ENCODE data around the gene KCTD16. TPM values are rescaled to one million over a fixed set of nuclear protein-coding genes. Genes with fewer than 3 reads are reported as not detected.

The KCTD16 gene
- polyA plus RNA-seq, 1 of the 3 experiments (the other 2 are of a cell fraction): 0.03 TPM

GRCh38 chr5:144131261-144131660 is 39.4 kb upstream of the KCTD16 start:
- 80% methylated on average over 4 of the region's 4 CpGs for WGBS (ENCODE audit: low lambda C conversion rate)

GRCh38 chr5:144133050-144133633 is 37.5 kb upstream of the KCTD16 start:
- TF ChIP-seq JUND (IDR thresholded peaks at IDR 0.05) (no peak), RXRA (IDR thresholded peaks at IDR 0.05; ENCODE audit: borderline replicate concordance, low read depth) (no peak)
- TF ChIP-seq, protein P1, sequence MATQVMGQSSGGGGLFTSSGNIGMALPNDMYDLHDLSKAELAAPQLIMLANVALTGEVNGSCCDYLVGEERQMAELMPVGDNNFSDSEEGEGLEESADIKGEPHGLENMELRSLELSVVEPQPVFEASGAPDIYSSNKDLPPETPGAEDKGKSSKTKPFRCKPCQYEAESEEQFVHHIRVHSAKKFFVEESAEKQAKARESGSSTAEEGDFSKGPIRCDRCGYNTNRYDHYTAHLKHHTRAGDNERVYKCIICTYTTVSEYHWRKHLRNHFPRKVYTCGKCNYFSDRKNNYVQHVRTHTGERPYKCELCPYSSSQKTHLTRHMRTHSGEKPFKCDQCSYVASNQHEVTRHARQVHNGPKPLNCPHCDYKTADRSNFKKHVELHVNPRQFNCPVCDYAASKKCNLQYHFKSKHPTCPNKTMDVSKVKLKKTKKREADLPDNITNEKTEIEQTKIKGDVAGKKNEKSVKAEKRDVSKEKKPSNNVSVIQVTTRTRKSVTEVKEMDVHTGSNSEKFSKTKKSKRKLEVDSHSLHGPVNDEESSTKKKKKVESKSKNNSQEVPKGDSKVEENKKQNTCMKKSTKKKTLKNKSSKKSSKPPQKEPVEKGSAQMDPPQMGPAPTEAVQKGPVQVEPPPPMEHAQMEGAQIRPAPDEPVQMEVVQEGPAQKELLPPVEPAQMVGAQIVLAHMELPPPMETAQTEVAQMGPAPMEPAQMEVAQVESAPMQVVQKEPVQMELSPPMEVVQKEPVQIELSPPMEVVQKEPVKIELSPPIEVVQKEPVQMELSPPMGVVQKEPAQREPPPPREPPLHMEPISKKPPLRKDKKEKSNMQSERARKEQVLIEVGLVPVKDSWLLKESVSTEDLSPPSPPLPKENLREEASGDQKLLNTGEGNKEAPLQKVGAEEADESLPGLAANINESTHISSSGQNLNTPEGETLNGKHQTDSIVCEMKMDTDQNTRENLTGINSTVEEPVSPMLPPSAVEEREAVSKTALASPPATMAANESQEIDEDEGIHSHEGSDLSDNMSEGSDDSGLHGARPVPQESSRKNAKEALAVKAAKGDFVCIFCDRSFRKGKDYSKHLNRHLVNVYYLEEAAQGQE (IDR thresholded peaks at IDR 0.05; ENCODE audit: low read depth, low read length): no peak
- Histone ChIP-seq H2AFZ (ENCODE audit: low read depth) (no peak overlapping the region), H3K4me3 (ENCODE audit: low read depth in 2 of 2, low read length in 1 of 2) (no peak overlapping the region), H3K4me1 (ENCODE audit: control insufficient read depth in 1 of 2, insufficient read depth in 2 of 2, low read depth in 1 of 2, low read length in 1 of 2) (no peaks in the 10 kb centered on the region; a peak in 1 of 4 replicates), H3K79me2 (ENCODE audit: insufficient read depth) (no peaks in the 10 kb centered on the region), H3K36me3 (replicated peaks in 1 of 2; ENCODE audit: control insufficient read depth in 1 of 2, insufficient read depth in 2 of 2, low read length in 1 of 2) (no peaks in the 10 kb centered on the region), H3K9me3 (no peaks in the 10 kb centered on the region), H3K4me2 (no peak overlapping the region), H3K27ac (ENCODE audit: low read depth in 2 of 2, low read length in 1 of 2) (no peak overlapping the region), H3K9ac (no peak overlapping the region), H4K20me1 (ENCODE audit: insufficient read depth) (no peaks in the 10 kb centered on the region), H3K27me3 (ENCODE audit: insufficient read depth) (no peaks in the 10 kb centered on the region), H3F3A (replicated peaks; ENCODE audit: insufficient read depth) (no peaks in the 10 kb centered on the region), H3K9me2 (no peaks in the 10 kb centered on the region)
- no peak for DNase-seq
- WGBS (ENCODE audit: low lambda C conversion rate): 77% methylated on average over 4 of the region's 4 CpGs
- POLR2A ChIA-PET: no interaction called here
- CTCF ChIA-PET: interaction anchor here (0.7 to 3.0 kb wide), 3 partner anchors 9 to 1211 kb away, joined by 3 to 20 read pairs (median 4); no protein-coding TSS in a partner anchor

More at GRCh38 chr5:144131261-144131660, 39.4 kb upstream of the KCTD16 start:
- no peak for TF ChIP-seq JUND (IDR thresholded peaks at IDR 0.05)
- no peak for TF ChIP-seq TCF12 (IDR thresholded peaks at IDR 0.05)
- TF ChIP-seq GABPA (IDR thresholded peaks at IDR 0.05; ENCODE audit: low read depth): no peak
- no peaks in the 10 kb centered on the region for H3K36me3 ChIP-seq (replicated peaks in 1 of 2; ENCODE audit: control insufficient read depth in 1 of 2, insufficient read depth in 2 of 2, low read length in 1 of 2)
- no peaks in the 10 kb centered on the region for H3K79me2 ChIP-seq (ENCODE audit: insufficient read depth)
- no peak for DNase-seq
- POLR2A ChIA-PET: no interaction called here
- no peak overlapping the region for H3K4me3 ChIP-seq (ENCODE audit: low read depth in 2 of 2, low read length in 1 of 2)
- no peak overlapping the region for H3K4me2 ChIP-seq
- H3F3A ChIP-seq (replicated peaks; ENCODE audit: insufficient read depth): no peaks in the 10 kb centered on the region
- H3K27me3 ChIP-seq (ENCODE audit: insufficient read depth): no peaks in the 10 kb centered on the region
- CTCF ChIA-PET: interaction anchor here (1.0 to 3.0 kb wide), 3 partner anchors 11 to 482 kb away, joined by 3 to 20 read pairs (median 3); no protein-coding TSS in a partner anchor
- H3K9me2 ChIP-seq: no peaks in the 10 kb centered on the region
- H3K9me3 ChIP-seq: no peaks in the 10 kb centered on the region
- peaks cover 0 to 4% of the 10 kb centered on the region in 2 experiments; a peak in 1 of 4 replicates for H3K4me1 ChIP-seq (ENCODE audit: control insufficient read depth in 1 of 2, insufficient read depth in 2 of 2, low read depth in 1 of 2, low read length in 1 of 2)
- no peak overlapping the region for H2AFZ ChIP-seq (ENCODE audit: low read depth)
- no peak overlapping the region for H3K9ac ChIP-seq
- H3K27ac ChIP-seq (ENCODE audit: low read depth in 2 of 2, low read length in 1 of 2): no peak overlapping the region
- no peaks in the 10 kb centered on the region for H4K20me1 ChIP-seq (ENCODE audit: insufficient read depth)

- Histone ChIP-seq H3K9ac (no peak overlapping the region), H3K36me3 (replicated peaks in 1 of 2; ENCODE audit: control insufficient read depth in 1 of 2, insufficient read depth in 2 of 2, low read length in 1 of 2) (no peaks in the 10 kb centered on the region), H2AFZ (ENCODE audit: low read depth) (0 out of 2 replicates have a peak overlapping the region, but pooled peaks have one; percentile 16), H3K9me3 (no peaks in the 10 kb centered on the region), H3K9me2 (no peaks in the 10 kb centered on the region), H3K4me3 (ENCODE audit: low read depth in 2 of 2, low read length in 1 of 2) (no peak overlapping the region), H3K4me2 (no peak overlapping the region), H3K4me1 (ENCODE audit: control insufficient read depth in 1 of 2, insufficient read depth in 2 of 2, low read depth in 1 of 2, low read length in 1 of 2) (no peaks in the 10 kb centered on the region; a peak in 1 of 4 replicates), H4K20me1 (ENCODE audit: insufficient read depth) (no peaks in the 10 kb centered on the region), H3K27ac (ENCODE audit: low read depth in 2 of 2, low read length in 1 of 2) (no peak overlapping the region), H3K79me2 (ENCODE audit: insufficient read depth) (no peaks in the 10 kb centered on the region), H3F3A (replicated peaks; ENCODE audit: insufficient read depth) (no peaks in the 10 kb centered on the region), H3K27me3 (ENCODE audit: insufficient read depth) (no peaks in the 10 kb centered on the region)
- ChIA-PET CTCF (interaction anchor here (0.8 kb wide), 1 partner anchor 8 kb away, joined by 3 read pairs; no protein-coding TSS in a partner anchor), POLR2A (no interaction called here)
- WGBS (ENCODE audit: low lambda C conversion rate): 91% methylated on average over 2 of the region's 2 CpGs
- DNase-seq: no peak
- TF ChIP-seq RAD21 (IDR thresholded peaks at IDR 0.05; ENCODE audit: low read length) (no peak), USF2 (IDR thresholded peaks at IDR 0.05; ENCODE audit: borderline replicate concordance, low read depth, low read length) (no peak), FOSL2 (IDR thresholded peaks at IDR 0.05; ENCODE audit: borderline replicate concordance, low read depth) (no peak), EP300 (IDR thresholded peaks at IDR 0.05; ENCODE audit: borderline replicate concordance in 1 of 2, low read depth in 1 of 2, low read length in 1 of 2) (no peak), TCF12 (IDR thresholded peaks at IDR 0.05) (no peak), EZH2phosphoT487 (IDR thresholded peaks at IDR 0.05; ENCODE audit: borderline replicate concordance, low read depth) (no peak)
- TF ChIP-seq, protein P2, sequence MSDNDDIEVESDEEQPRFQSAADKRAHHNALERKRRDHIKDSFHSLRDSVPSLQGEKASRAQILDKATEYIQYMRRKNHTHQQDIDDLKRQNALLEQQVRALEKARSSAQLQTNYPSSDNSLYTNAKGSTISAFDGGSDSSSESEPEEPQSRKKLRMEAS (IDR thresholded peaks at IDR 0.05; ENCODE audit: low read depth): no peak
- TF ChIP-seq, protein P3, sequence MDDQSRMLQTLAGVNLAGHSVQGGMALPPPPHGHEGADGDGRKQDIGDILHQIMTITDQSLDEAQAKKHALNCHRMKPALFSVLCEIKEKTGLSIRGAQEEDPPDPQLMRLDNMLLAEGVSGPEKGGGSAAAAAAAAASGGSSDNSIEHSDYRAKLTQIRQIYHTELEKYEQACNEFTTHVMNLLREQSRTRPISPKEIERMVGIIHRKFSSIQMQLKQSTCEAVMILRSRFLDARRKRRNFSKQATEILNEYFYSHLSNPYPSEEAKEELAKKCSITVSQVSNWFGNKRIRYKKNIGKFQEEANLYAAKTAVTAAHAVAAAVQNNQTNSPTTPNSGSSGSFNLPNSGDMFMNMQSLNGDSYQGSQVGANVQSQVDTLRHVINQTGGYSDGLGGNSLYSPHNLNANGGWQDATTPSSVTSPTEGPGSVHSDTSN (IDR thresholded peaks at IDR 0.05): no peak
Observed at GRCh38 chr5:144134194-144134826, 36.4 kb upstream of the KCTD16 start.

All from SK-N-SH (cell line).